Activated CD4-positive, CD25-positive, alpha-beta regulatory T cell treated with anti-CD3 and anti-CD28 coated beads, Interleukin-2, amount 50 U/mL, for 16 hours (primary cell): ENCODE results near the gene SGK2.

Experiments
- DNase-seq: peaks from one replicate; pipeline ENCODE4 v3.0.0-alpha.2; 2020; ENCODE audit warnings: low read depth, low spot score

Gene SGK2

GRCh38 chr20:43536041-43536816 lies 22.6 kb upstream of the SGK2 start:
- no peak for DNase-seq

GRCh38 chr20:43536817-43537440 lies 21.9 kb upstream of the SGK2 start:
- no peak for DNase-seq

- DNase-seq: no peak
These were observed 20.6 kb upstream of the SGK2 start for GRCh38 chr20:43537921-43538877.

- no peak for DNase-seq
These were observed 19.7 kb upstream of the SGK2 start for GRCh38 chr20:43538878-43539700.

GRCh38 chr20:43539975-43540672 lies 18.7 kb upstream of the SGK2 start:
- no peak for DNase-seq

- DNase-seq: no peak
These were observed 18.2 kb upstream of the SGK2 start for GRCh38 chr20:43540673-43541060.

GRCh38 chr20:43541214-43541613 lies 17.6 kb upstream of the SGK2 start:
- no peak for DNase-seq

- no peak for DNase-seq
These were observed 16.7 kb upstream of the SGK2 start for GRCh38 chr20:43542161-43542560.

- DNase-seq: no peak
These were observed 16.2 kb upstream of the SGK2 start for GRCh38 chr20:43542674-43543073.

GRCh38 chr20:43543138-43543537 lies 15.7 kb upstream of the SGK2 start:
- DNase-seq: no peak

- no peak for DNase-seq
These were observed 14.3 kb upstream of the SGK2 start for GRCh38 chr20:43544501-43544900.

- no peak for DNase-seq
These were observed 12.8 kb upstream of the SGK2 start for GRCh38 chr20:43545837-43546578.

GRCh38 chr20:43548273-43548880 lies 10.4 kb upstream of the SGK2 start:
- DNase-seq: no peak

GRCh38 chr20:43549416-43550065 lies 9.3 kb upstream of the SGK2 start:
- no peak for DNase-seq

GRCh38 chr20:43550456-43550855 lies 8.4 kb upstream of the SGK2 start:
- no peak for DNase-seq

GRCh38 chr20:43554369-43554768 lies 4.5 kb upstream of the SGK2 start:
- DNase-seq: no peak

- DNase-seq: no peak
These were observed 540 bp downstream of the SGK2 start for GRCh38 chr20:43559147-43559987.

GRCh38 chr20:43560974-43561373 lies 2.1 kb downstream of the SGK2 start:
- DNase-seq: no peak
